Adipose tissue (tissue), 3 donors: ENCODE data around the gene KREMEN2. TPM values are rescaled to one million over a fixed set of nuclear protein-coding genes. Genes with fewer than 3 reads are reported as not detected.
"Not testable (repeated sequence)": the region's sequence is repeated elsewhere in the genome, so short reads cannot be mapped to it uniquely, and the experiment has no call there.

Experiments used
- H3K27ac ChIP-seq: one replicate; pipeline ENCODE4 v1.5.1; 2013; ENCODE audit warnings: low read depth, low read length
- WGBS, 3 donors: extraction: QIAGEN DNeasy Blood & Tissue Kit; methylation state at CpG; one replicate each; pipeline ENCODE4 v1.1.7; 2013; 5-methylcytosine and 5-hydroxymethylcytosine counted together
- polyA plus RNA-seq, 3 donors: library from polyadenylated mRNA; stranded (reverse); fragments of 200-250 nt; gene quantifications; one replicate each; pipeline ENCODE4 v1.2.3, GENCODE V29; 2013
- donor health status: healthy with polysubstance abuse.
- donor health status: Bipolar disorder and iron deficiency.
- donor health status: healthy.

The KREMEN2 gene
- polyA plus RNA-seq, 3 donors = 0.07 to 0.22 TPM; not detected in 1

DNA sequence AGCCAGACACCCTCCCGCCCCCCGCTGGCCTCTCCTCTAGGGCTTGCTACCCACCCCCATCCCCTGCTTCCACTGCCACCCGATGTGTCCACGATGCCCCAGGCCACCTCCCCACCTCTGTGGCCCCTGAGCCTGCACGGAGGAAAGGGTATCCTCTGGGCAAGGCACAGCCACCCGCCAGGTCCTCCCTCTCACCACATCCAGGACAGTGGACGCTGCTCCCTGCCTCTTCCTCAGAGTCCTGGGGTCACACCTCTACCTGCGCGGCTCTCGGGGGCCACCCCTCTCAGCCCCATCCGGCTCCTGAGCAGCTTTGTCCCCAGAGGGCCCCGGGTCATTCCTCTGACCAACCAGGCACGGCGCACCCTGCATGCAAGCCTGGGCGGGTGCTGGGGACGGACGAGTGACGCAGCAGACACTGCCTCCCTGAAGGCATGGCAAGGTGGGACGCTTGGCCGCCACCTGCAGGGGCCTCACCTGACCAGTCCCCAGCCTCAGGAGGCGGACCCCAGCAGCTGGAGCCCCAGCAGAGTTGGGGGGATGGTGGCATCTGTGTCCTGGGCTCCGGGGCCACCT, 27.6 kb upstream of the KREMEN2 start:
- WGBS, 3 donors = 90 to 97% (median 94%) methylated on average over 20 to 22 of the region's 22 CpGs
- no peak overlapping the region for H3K27ac ChIP-seq

DNA sequence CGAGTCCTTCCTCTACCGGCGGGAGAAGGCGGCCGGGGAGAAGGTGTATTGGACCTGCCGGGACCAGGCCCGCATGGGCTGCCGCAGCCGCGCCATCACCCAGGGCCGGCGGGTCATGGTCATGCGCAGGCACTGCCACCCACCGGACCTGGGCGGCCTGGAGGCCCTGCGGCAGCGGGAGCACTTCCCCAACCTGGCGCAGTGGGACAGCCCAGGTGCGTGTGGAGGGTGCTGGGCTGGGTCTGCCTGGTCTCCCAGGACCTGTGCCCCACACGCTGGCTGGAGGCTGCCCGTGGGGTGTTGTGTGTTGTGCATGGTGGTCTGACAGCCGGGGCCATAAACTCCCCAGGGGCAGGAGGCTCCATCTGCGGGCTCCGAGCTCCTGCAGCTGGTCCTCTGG, 26.9 kb upstream of the KREMEN2 start:
- 83 to 98% (median 85%) methylated on average over 18 to 24 of the region's 24 CpGs for WGBS, 3 donors
- no peak overlapping the region for H3K27ac ChIP-seq

DNA sequence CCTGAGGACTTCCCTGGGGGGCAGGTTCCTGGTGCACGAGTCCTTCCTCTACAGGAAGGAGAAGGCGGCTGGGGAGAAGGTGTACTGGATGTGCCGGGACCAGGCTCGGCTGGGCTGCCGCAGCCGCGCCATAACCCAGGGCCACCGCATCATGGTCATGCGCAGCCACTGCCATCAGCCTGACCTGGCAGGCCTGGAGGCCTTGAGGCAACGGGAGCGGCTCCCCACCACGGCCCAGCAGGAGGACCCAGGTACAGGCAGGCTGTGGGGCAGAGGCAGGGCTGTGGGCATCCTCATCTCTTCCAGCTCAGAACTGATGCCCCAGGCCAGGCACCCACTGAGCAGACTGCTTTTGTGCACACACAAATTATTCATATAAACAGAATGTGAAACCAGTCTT, 25.9 kb upstream of the KREMEN2 start:
- no peak overlapping the region for H3K27ac ChIP-seq
- 94 to 99% (median 96%) methylated on average over 11 to 12 of the region's 12 CpGs for WGBS, 3 donors

DNA sequence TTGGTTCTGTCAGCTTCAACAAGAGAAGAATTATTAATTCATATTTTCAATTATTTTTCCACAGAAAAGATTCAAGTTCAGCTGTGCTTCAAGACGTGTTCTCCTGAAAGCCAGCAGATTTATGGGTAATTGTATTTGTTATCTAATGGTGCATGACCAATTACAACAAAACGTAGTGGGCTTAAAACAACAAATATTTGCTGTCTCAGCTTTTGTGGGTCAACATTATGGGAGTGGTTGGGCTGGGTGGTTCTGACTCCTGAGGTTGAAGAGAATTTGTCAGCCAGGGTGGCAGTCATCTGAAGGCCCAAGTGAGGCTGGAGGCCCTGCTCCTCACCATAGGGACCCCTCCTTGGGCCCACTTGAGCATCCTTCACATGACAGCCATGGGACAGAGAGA, 24.1 kb upstream of the KREMEN2 start:
- 75 to 86% (median 80%) methylated on average over 2 of the region's 2 CpGs for WGBS, 3 donors

DNA sequence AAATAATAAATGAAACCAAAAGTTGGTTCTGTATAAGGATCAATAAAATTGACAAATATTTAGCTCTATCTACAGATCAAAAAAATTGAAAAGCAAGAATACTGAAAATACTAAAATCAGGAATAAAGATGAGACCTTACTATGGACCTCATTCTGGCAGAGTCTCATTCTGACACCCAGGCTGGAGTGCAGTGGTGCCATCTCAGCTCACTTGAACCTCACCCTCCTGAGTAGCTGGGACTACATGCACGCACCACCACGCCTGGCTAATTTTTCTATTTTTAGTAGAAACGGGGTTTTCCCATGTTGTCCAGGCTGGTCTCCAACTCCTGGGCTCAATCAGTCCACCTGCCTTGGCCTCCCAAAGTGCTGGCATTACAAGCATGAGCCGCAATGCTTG, 22.0 kb upstream of the KREMEN2 start:
- H3K27ac ChIP-seq = no peak overlapping the region
- 87 to 92% (median 92%) methylated on average over 4 of the region's 4 CpGs for WGBS, 3 donors

More for the DNA sequence above, 24.1 kb upstream of the KREMEN2 start:
- H3K27ac ChIP-seq = no peak overlapping the region

DNA sequence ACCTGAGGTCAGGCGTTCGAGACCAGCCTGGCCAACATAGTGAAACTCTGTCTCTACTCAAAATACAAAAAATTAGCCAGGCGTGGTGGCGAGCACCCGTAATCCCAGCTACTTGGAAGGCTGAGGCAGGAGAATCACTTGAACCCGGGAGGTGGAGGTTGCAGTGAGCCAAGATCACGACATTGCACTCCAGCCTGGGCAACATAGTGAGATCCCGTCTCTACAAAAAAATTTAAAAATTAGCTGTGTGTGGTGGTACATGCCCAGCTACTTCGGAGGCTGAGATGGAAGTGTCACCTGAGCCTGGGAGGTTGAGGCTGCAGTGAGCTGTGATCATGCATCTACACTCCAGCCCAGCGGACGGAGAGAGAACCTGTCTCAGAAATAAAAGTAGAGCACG, 20.4 kb upstream of the KREMEN2 start:
- not testable (repeated sequence) for H3K27ac ChIP-seq
- 86 to 90% (median 86%) methylated on average over 12 of the region's 12 CpGs for WGBS, 3 donors

DNA sequence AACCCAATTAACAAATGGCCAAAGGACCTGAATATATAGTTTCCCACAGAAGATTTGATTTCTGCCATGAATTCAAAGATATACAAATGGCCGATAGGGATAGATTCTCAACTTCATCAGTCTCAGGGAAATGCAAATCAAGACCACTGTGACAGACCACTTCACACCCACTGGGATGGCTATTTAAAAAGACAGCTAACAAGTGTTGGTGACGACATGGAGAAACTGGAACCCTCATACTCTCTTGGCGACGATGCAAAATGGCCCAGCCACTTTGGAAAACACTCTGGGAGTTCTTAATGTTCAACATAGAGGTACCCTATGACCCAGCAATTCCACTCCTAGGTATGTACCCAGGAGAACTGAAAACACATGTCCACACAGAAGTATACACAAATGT, 17.4 kb upstream of the KREMEN2 start:
- 94 to 98% (median 97%) methylated on average over 4 of the region's 4 CpGs for WGBS, 3 donors
- H3K27ac ChIP-seq = no peak overlapping the region

DNA sequence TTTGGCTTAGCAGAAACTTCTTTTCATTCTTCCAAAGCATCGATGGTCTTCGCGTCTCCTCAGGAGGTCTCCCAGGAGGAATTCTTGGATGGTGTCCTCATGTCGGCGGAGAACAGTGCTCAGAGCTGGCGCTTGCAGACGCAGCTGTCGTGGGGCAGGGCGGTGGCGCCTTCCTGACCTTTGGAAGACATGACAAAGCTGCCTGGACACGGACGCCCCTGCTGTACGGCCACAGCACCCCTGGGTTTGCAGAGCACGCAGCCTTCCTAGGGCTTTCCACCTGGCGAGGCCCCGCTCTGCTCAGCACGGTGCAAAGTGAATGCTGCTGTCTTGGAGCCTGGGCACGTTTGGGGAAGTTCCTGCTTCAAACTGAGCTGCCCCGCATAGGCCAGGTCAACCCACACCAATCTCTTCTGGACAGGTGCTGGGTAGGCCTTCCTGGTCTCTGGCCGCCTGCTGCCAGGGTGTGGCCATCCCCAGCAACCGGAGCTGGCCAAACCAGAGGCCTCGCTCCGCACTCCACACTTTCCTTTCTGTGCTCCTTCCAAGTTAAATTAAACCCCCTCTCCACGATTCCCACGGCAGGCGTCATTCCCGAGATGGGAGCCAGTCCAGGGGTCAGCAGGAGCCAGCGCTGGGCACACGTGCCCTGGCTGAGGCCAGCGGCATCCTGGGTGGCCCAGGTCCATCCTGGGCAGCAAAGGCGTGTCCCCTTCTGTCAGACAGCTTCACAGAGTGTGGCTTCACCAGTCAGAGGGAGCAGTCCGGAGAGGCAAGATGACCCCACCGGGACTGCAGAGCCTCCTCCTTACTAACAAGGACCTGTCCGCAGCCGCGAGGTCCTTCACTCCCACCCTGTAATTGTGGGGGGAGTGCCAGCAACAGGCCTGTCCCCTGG, 15.0 kb upstream of the KREMEN2 start:
- 81 to 86% (median 85%) methylated on average over 33 to 36 of the region's 36 CpGs for WGBS, 3 donors
- H3K27ac ChIP-seq = no peak overlapping the region

DNA sequence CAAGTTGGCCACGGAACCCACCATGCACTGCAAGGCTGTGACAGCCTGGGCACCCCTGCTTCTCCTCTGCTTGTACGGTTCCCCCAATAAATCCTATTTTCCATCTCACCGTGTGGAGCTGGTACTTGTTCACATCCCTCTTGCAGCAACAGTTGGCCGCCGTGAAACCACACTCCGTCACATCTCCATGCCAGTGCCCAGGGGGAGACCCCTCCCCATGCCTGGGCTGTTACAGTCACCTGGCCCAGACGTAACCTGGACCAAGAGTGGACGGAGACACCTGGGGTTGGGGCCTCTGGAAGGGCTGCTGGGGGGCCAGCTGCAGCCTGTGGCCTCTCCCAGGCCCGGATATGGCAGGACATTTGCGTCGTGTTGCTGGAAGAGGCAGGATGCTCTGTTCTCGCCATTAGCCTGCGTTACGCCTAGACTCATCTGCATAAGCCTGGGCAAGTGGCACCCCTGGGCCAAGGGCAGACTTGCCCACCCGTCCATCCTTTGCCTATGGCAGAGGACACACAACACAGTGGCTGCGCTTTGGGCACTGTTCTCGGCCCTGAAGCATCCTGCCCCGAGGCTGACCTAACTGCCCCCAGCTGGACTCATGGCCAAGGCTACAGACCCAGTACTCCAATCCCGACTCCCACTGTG, 14.2 kb upstream of the KREMEN2 start:
- no peak overlapping the region for H3K27ac ChIP-seq
- WGBS, 3 donors = 86 to 88% (median 87%) methylated on average over 18 to 19 of the region's 19 CpGs

DNA sequence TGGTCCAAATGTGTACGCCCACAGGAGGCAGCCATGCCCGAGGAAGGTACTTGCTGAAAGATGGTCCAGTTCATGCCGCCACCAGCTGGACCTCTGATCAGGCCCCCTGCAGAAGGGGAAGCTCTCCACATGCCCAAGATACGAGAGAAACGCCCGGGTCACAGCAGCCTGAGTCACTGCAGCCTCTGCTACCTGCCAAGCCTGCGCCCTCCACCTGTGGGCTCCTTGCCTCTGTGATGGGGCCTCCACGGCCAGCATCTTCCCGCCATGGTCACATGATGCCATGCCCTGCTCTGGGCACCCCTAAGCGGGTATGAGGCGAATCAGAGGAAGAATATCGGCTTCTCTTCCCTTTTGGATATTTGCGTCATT, 13.7 kb upstream of the KREMEN2 start:
- WGBS, 3 donors = 92 to 95% (median 94%) methylated on average over 13 of the region's 13 CpGs
- no peak overlapping the region for H3K27ac ChIP-seq

DNA sequence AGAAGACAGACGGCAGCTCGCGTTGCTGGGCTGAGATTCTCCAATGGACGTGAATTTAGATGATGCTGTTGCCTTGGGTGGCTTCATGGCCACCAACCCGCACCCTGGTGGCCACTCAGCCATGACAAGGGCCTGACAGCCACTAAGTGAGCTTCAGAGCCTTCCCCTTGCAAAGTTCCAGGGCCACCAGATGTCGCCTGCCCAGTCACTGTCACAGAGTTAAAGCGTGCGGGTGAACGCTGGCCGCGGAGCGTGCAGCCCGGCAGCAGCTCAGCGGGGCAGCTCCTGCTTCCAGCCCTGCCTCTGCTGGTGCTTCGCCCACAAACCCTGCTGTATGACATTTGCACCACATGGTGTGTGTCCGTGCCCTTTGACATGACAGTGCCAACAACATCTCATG, 13.3 kb upstream of the KREMEN2 start:
- WGBS, 3 donors = 86 to 92% (median 90%) methylated on average over 16 of the region's 16 CpGs
- H3K27ac ChIP-seq = no peak overlapping the region

DNA sequence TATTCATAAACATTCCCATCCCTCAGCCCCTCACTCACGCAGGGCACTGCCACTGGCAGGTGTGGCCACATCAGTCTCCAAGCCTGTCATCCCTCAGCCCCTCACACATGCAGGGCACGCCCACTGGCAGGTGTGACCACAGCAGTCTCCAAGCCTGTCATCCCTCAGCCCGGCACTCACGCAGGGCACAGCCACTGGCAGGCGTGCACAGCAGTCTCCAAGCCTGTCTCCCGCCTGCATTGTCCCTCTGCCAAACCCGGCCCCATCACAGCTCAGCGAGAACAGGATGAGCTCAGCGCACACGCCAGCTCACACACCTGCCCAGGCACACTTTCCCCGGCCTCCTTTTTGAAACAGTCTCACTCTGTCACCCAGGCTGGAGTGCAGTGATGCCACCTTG, 11.4 kb upstream of the KREMEN2 start:
- 65 to 70% (median 68%) methylated on average over 10 to 11 of the region's 11 CpGs for WGBS, 3 donors

DNA sequence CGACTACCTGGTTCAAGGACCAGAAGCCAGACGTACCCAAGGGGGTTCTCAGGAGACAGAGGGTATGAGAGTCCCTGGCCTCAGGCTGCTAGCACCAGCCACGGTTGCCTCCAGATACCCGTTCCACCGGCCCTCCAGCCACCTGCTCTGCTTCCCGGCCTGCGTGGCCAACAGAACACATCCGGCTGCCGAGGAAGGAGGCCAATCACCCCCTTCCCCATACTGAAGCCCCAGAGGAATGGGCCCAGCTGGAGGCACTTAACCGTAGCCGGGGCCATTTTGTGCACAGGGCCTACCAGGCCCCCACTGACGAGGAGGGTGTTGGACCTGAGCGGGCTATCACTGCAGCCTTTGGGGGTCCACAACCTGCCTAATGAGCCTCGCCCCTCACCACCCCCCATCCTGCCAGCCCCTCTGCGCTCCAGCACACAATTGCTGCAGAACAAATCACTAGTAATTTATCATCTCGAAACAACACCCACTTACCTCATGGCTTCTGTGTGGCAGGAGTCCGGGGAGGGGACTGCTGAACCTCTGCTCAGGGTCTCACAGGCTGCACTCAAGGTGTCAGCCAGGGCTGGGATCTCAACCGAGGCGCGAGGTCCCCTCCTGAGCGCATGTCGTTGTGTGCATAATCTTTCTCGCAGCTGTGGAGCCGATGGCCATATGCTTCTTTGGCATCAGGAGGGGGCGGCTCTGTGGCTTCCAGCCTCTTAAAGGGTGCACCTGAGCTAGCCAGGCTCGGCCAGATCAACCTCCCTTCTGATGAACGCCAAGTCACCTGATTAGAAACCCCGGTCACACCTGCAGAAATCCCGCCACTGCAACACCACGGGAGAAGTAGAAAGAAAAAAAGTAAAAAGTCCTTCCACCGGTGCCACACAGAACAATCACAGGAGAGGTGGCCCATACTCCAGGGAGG, 10.1 kb upstream of the KREMEN2 start:
- H3K27ac ChIP-seq = no peak overlapping the region
- 39 to 65% (median 64%) methylated on average over 31 of the region's 31 CpGs for WGBS, 3 donors

More for the DNA sequence above, 11.4 kb upstream of the KREMEN2 start:
- H3K27ac ChIP-seq = no peak overlapping the region

DNA sequence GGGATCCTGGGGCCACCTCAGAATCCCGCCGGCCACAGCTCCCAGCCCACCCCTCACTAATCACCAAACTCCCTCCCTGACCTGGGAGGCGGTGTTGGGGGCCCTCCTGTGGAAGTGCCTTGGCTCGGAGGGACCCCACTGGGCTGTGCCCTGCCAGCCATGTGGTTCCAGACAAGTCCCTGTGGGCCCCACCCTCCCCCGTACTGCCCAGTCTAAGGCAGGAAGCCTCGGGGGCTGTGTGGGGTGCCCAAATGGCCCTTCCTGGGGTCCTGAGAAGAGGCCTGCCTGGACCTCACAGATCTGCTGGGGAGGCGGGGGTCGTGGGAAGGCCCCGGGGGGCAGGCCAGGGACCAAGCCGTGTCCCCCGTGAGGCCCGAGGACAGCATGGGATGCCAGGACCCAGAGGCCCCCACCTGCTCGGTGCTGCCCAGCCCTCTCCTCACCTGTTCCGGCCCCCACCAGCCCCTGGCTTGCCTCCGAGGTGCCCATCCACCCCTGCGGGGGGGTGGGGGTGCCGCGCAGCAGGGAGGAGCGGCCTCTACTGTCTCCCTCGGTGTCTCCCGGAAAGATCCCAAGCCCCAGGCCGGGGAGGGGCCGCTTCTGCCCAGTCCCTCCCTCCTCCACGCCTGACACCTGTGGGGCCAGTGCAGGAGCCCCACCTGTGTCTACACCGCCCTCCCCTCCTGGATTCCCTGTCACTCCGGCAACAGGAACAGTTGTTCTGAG, 9.3 kb upstream of the KREMEN2 start:
- 52 to 66% (median 59%) methylated on average over 25 to 26 of the region's 26 CpGs for WGBS, 3 donors
- no peak overlapping the region for H3K27ac ChIP-seq

DNA sequence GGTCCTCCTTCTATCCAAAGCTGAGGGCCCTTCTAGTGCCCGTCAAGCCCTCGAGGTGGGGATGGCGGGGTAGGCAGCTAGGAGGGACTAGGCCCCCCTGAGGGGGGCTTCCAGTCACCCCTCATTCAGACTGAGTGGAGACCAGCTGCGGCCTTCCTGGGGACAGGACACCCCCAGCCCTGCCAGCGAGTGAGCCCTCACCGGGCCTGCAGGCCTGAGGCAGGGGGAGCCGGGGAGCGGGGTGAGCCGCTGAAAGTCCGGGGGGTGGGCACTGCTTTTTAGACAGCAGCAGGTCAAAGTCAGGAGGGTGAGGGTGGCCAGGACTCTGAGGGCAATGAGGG, 8.7 kb upstream of the KREMEN2 start:
- WGBS, 3 donors = 40 to 51% (median 50%) methylated on average over 9 to 10 of the region's 10 CpGs
- no peak overlapping the region for H3K27ac ChIP-seq

DNA sequence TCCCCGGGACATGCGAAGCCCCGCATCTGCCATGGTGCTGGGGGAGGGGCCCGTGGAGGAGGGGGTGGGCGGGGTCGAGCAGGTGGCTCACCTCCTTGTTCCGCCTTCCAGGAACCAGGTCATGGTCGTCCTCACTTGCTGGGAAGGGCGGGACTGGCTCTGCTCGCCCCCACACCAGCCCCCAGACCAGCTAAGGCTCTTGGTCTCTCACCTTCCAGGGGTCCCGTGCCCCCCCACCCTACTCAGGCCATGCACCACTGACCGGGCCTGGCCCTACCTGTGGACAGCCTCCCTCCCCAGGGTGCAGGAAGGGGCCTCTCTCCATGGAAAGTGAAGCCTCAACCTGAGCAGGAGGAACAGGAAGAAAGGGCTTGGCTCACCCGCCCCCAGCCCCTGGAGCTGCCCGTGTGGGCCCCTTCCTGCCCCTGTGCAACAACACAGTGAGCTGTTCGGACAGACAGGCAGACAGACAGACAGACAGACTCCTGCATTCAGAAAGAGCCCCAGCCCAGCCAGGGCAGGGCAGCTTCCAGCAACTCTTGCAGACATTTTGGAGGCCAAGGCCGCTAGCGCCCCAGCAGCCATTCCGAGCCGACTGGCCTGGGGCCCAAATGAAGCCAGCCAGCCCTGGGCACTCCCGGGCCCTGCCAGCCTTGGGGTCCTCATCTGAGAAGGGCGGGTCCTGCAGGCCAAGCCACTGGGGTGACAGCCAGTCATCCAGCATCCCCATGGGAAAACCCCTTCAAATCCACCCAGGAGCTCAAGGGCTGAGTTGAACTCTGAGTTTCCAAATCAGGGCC, 8.1 kb upstream of the KREMEN2 start:
- H3K27ac ChIP-seq = no peak overlapping the region
- 24 to 51% (median 27%) methylated on average over 18 to 21 of the region's 21 CpGs for WGBS, 3 donors

DNA sequence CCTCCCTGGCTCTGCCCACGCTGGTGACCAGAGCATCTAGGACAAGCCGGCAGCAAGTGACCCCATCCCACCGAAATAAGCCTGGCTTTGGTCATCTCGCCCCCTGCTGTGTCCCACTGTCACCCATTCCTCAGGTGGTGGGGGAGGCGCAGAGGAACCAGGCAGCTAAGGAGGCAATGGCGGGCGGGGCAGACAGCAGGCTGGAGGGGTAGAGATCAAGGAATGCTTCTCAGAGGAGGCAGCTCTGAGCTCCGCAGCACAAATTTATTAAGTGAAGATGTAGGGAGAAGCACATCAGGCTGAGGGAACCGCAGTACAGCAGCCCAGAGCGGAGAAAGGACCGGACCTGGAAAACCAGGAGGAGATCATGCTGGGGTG, 7.5 kb upstream of the KREMEN2 start:
- no peak overlapping the region for H3K27ac ChIP-seq
- 85 to 90% (median 85%) methylated on average over 11 of the region's 11 CpGs for WGBS, 3 donors
